NCI-H460 (cell line): ENCODE measurements around the gene CPT1C. TPM values are rescaled to one million over a fixed set of nuclear protein-coding genes. Genes with fewer than 3 reads are reported as not detected.
"Not testable (repeated sequence)": the region's sequence is repeated elsewhere in the genome, so short reads cannot be mapped to it uniquely, and the experiment has no call there.

Experiments
- DNase-seq: peaks from one replicate; pipeline ENCODE4 v3.0.0-alpha.2; 2016; ENCODE audit warnings: low read depth; ENCODE audit errors: extremely low read depth
- total RNA-seq: library from RNA; depleted of rRNA; stranded (reverse); fragments of >200 nt; shearing (Covaris generic); gene quantifications from 2 replicates; pipeline ENCODE4 v1.2.3, GENCODE V29; 2014

CPT1C gene
- total RNA-seq, 1 experiment from 2014 or later: 2.2 TPM

DNA sequence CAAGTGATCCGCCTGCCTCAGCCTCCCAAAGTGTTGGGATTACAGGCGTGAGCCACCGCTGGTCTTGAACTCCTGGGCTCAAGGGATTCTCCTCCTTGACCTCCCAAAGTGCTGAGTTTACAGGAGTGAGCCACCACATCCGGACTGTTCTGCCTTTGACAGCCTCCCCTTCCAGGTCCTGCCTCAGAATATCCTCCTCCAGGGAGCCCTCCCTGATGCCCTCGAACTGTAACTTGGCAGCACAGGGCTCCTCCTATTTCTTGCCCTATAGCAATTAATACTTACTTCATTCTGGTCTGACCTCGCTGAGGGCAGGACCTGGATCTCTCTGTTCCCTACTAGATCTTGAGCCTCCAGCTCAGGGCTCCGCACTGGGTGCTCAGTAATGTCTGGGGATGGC is 5.9 kb downstream of the CPT1C start:
- DNase-seq: no peak

GRCh38 chr19:49699364-49699763 is 8.4 kb downstream of the CPT1C start:
- DNase-seq: no peak

DNA sequence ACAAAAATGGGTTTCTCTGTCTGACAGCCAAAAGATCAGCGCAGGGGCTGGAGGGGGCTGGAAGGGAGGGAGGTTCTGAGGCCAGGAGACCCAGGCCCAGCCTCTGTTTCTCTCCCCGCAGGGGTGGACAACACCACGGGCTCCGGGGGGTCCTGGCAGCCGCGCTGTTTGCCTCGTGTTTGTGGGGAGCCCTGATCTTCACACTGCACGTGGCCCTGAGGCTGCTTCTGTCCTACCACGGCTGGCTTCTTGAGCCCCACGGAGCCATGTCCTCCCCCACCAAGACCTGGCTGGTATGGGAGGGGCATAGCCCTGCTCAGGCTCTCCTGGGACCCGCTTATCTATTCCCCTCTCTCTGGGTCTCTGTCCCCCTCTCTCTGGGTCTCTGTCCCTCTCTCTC is 9.6 kb downstream of the CPT1C start:
- no peak for DNase-seq

GRCh38 chr19:49701271-49701786 is 10.4 kb downstream of the CPT1C start:
- no peak for DNase-seq

GRCh38 chr19:49704888-49705642 is 14.1 kb downstream of the CPT1C start:
- DNase-seq: no peak

GRCh38 chr19:49705919-49706318 is 15.0 kb downstream of the CPT1C start:
- no peak for DNase-seq

DNA sequence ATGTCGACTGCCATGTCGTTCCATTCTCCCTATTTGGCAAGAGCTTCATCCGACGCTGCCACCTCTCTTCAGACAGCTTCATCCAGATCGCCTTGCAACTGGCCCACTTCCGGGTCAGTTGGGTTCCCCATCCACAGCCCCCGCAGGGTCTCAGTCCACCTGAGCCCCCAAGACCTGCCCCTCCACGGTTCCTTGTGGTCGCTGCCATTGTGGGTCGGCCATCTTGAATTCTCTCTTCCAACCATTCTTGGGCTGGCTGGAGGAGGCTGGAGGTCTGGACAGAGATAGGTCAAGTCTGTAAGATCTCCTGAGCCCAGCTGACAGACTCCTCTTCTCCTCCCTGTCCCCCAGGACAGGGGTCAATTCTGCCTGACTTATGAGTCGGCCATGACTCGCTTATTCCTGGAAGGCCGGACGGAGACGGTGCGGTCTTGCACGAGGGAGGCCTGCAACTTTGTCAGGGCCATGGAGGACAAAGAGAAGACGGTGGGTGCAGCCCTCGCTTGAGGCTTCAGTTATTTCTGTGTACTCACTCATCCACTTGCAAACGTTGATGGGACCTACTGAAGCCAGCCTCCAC is 19.5 kb downstream of the CPT1C start:
- no peak for DNase-seq

DNA sequence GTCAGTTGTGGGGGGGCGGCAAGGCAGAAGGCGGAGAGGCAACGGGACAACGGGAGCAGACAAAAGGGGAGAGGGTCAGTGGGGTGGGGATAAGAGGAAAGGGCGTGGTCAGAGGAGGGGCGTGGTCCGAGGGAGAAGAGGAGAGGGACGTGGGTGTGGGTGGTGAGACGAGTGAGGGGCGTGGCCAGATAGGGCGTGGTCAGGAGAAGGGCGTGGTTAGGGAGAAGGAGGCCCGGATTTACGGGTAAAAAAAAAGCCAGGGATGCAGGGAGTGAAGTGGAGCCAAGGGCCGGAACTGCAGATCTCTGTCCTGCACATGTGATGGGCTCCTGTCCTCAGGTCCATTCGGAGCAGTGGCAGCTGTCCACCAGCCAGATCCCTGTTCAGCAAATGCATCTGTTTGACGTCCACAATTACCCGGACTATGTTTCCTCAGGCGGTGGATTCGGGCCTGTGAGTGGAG is 21.5 kb downstream of the CPT1C start:
- peak; percentile 72 for DNase-seq

DNA sequence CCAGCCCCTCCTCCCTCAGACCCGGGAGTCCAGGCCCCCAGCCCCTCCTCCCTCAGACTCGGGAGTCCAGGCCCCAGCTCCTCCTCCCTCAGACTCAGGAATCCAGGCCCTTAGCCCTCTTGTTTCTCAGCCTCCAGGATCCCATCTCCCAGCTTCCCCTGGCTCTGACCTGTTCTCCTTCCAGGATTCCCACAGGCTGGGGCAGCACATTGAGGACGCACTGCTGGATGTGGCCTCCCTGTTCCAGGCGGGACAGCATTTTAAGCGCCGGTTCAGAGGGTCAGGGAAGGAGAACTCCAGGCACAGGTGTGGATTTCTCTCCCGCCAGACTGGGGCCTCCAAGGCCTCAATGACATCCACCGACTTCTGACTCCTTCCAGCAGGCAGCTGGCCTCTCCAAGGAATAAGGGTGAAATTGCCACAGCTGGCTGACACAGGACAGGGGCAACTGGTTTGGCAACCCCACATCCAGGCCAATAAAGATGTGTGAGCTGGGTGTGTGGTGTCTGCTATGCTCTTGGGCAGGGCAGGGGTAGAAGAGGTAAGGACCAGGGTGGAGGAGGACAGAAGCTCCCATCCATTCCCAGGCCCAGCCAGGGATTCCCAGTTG is 22.4 kb downstream of the CPT1C start:
- no peak for DNase-seq

- DNase-seq: no peak
These were observed 25.2 kb downstream of the CPT1C start for GRCh38 chr19:49716154-49716553.

DNA sequence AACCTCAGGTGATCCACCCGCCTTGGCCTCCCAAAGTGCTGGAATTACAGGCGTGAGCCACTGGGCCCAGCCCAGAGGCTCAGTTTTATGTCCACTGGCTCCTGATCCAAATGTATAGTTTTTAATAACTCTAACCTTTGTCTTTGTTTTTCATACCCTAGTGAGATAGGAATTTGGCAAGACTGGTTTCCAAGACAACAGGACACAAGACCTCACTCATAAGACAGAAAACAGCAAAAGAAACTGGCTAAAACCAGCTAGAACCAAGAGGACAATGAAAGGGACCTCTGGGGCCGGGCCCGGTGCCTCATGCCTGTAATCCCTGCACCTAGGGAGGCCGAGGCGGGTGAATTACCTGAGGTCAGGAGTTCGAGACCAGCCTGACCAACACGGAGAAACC is 27.6 kb downstream of the CPT1C start:
- no peak for DNase-seq

DNA sequence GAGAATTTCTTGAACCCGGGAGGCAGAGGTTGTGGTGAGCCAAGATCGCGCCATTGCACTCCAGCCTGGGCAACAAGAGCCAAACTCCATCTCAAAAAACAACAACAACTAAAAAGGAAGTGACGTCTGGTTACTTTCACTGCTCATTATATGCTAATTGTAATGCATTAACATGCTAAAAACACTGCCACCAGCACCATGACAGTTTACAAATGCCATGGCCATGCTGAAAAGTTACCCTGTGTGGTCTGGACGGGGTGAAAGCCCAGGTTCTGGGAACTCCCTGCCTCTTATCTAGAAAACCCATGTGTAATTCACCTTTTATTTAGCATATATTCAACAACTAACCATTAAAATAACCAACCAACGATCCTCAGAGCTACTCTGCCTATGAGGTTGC is 28.1 kb downstream of the CPT1C start:
- no peak for DNase-seq

GRCh38 chr19:49719420-49719819 is 28.5 kb downstream of the CPT1C start:
- DNase-seq: not testable (repeated sequence)

DNA sequence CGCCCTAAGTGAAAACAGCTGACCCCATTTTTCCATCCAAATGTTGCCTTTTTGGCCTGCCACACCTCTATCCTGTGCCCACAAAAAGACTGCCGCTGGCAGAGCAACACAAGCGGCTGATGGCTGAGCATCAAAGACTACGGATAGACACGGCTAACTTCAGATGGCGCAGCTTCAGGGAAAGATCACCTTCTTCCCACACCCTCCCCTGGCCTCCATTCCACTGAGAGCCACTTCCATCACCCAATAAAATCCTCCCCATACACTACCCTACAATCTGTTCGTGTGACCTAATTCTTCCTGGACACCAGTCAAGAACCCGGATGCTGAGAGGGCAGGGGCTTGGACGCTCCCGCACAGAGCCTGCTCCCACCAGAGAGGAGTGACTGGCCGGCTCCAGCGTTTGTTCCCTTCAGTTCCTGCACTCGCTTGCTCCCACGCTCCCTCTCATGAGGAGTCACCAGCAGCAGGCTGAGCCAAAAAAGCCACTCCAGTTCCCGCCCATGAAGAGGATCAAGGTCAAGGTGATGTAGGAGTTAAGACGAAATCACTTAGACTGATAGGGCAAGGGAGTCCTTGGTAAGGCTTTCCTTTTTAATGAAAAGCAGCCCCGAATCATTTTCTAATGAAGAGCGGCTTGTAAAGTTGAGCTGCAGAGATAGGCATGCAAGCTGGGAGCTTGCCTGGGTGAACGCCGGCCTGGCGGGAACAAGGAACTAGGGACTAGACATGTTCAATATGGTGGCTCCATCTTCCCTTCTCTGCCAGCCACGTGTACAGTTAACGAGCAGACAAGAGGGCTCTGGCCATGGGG is 36.5 kb downstream of the CPT1C start:
- no peak for DNase-seq

- no peak for DNase-seq
These were observed 39.2 kb downstream of the CPT1C start for GRCh38 chr19:49730166-49730565.

DNA sequence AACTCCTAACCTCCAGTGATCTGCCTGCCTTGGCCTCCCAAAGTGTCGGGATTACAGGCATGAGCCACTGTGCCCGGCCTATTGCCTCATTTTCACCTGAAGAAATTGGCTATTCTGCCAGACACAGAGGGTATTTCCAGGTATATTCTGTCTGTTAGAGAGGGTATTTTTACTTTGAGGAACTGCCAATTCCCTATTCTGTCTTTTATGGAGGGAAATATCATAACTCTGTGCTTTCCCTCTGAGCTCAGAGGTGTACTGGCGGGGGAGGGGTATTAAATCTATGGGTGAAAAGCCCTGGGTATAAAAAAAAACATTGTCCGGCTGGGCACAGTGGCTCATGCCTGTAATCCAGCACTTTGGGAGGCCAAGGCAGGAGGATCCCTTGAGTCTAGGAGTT is 47.4 kb downstream of the CPT1C start:
- DNase-seq: no peak

GRCh38 chr19:49739098-49739497 is 48.2 kb downstream of the CPT1C start:
- no peak for DNase-seq

GRCh38 chr19:49739933-49740332 is 49.0 kb downstream of the CPT1C start:
- DNase-seq: no peak

- DNase-seq: no peak
These were observed 50.4 kb downstream of the CPT1C start for GRCh38 chr19:49741210-49741844.

GRCh38 chr19:49744946-49745381 is 54.0 kb downstream of the CPT1C start:
- no peak for DNase-seq
